HG02870 (cell line): ENCODE measurements around the gene ARIH1.

Experiments used
- ATAC-seq: cut with Tn5 transposase; IDR thresholded peaks from one replicate; pipeline ENCODE4 v1.9.1; 2021; ENCODE audit warnings: mild to moderate bottlenecking, moderate library complexity; ENCODE audit not compliant: unreplicated experiment

ARIH1 gene

DNA sequence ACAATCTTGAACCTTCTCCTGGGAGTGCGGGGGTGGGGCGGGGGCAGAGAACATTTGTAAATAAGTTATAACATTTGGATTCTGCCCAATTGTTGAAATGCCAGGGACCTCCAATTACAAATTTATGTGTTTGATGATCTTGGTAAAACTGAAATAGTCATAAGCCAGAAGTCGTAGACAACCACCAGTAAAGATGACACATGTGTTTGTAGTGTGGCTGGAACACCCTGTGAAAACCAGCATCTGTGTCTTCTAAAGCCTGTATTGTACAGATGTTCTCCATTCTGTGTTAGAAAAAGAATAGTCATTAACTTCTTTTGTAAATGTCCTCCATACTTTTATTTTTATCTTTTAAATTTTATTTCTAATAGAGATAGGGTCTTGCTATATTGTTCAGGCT is 61.8 kb downstream of the ARIH1 start:
- ATAC-seq = no peak

GRCh38 chr15:72536506-72536905 is 62.4 kb downstream of the ARIH1 start:
- no peak for ATAC-seq

- ATAC-seq = no peak
Observed at GRCh38 chr15:72538931-72539330, 64.8 kb downstream of the ARIH1 start.

GRCh38 chr15:72540606-72541237 is 66.6 kb downstream of the ARIH1 start:
- no peak for ATAC-seq

GRCh38 chr15:72541674-72542073 is 67.5 kb downstream of the ARIH1 start:
- ATAC-seq = no peak

DNA sequence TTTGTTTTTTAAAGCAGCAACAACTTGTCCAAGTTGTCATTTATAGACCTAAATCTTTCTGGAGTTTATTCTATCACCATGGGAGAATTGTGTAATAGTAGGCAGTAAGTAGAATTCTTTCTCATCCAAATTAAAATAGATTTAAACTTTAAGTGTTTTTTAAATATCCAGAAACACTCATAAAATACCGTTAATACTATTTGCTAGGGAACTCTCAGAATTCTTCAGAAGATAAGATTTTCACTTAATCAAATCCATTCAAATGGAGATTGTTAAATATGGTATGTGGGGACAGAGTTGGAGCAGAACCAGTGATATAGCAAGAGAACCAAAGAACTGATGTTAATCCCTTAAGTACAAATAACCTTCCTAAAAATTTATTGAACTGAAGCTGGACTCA is 71.0 kb downstream of the ARIH1 start:
- no peak for ATAC-seq

GRCh38 chr15:72554471-72555425 is 80.6 kb downstream of the ARIH1 start:
- no peak for ATAC-seq

DNA sequence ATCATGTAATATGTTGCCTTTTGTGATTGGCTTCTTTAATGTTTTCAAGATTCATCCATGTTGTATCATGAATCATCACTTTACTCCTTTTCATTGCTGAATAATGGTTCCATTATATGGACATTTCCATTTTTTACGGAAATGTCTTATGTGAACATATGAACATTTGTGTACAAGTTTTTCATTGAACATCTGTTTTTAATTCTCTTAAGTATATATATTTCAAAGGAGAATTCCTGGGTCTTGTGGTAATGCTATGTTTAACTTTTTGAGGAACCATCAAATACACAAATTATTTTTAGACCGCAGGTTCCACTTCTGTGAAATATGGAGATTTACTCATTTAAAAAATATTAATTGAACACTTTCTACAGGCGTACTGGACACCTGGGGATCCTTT is 85.7 kb downstream of the ARIH1 start:
- no peak for ATAC-seq

DNA sequence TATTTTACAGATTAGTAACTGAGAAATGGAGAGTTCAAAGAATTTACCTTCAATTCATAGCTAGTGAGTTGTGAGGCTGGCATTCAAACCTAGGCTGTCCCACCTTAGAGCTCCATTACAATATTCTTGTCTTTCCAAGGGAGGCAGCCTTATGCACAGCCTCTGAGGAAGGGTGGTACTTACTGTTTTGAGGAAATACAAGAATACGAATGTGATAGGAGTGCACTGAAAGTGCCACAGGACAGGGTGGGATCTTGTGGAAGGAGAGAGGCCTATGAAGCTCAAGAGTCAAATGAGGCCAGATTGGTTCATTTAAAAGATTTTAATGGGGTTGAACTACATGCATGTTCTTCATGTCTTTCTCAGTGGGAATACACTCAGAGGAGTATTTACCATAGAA is 86.3 kb downstream of the ARIH1 start:
- ATAC-seq = no peak

- ATAC-seq = no peak
Observed at GRCh38 chr15:72562386-72562785, 88.3 kb downstream of the ARIH1 start.

DNA sequence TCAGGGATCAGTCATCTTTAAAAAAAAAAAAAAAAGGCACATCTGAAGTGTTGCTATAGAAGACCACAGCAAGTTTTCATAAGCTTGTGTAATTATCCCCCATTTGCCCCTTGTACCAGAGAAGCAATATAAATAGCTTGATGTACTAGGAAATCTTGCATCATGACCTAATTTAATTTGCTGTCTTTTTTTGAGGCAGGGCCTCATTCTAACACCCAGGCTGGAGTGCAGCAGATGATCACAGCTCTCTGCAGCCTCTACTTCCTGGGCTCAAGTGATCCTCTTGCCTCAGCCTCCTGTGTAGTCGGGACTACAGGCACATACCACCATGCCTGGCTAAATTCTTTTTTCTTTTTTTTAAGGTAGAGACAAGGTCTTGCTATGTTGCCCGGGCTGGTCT is 88.7 kb downstream of the ARIH1 start:
- no peak for ATAC-seq

DNA sequence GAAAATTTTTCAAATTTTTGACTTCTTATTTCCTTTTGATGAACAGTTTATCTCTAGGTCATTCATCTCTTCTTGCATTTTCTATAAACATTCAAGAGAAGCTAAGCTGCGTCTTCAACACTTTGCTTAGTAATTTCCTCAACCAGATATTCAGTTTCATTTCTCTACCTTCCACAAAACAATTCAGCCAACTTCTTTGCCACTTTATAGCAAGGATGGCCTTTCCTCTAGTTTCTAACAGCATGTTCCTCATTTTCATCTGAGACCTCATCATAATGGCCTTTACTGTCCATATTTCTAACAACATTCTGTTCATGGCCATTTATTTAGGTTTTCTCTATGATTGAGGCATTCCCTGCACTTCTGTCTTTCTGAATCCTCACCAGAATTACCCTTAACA is 90.0 kb downstream of the ARIH1 start:
- no peak for ATAC-seq

DNA sequence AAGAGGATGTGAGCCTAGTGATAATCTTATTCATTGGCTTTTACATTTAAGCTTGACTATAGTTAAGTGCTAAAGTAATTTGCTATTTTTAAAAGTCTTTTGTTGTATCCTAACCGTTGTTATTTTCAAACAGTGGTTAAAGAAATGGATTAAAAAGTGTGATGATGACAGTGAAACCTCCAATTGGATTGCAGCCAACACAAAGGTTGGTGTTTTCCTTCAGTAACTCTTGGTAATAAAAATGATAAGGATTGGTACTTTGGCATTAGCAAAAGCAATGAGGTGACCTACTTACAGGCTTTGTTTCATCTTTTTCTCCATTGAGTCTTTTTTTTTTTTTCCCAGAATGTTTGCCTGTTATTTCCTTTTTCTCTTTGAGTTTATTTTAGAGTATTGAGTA is 92.8 kb downstream of the ARIH1 start:
- no peak for ATAC-seq

GRCh38 chr15:72570059-72570458 is 95.9 kb downstream of the ARIH1 start:
- no peak for ATAC-seq

GRCh38 chr15:72579814-72580213 is 105.7 kb downstream of the ARIH1 start:
- ATAC-seq = no peak

GRCh38 chr15:72584006-72584405 is 109.9 kb downstream of the ARIH1 start:
- no peak for ATAC-seq

DNA sequence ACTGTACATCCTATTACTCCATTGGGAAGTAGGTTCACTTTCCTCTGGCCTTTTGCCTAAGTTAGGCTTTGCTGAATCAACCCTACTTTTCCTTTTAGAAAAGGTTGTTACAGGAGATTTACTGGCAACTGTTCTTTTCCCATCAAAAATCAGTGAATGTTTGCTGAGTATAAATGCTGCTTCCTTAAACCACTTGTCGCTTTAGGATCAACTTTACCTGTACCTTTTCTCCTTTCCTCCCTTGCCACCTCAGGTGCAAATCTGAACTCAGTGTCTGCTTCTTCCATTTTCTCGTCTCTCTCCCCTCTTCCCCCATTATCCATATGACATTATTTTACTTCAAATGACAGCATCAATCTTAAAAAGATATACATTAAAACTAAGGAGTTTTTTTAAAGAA is 110.9 kb downstream of the ARIH1 start:
- ATAC-seq = no peak

GRCh38 chr15:72585476-72586058 is 111.4 kb downstream of the ARIH1 start:
- ATAC-seq = no peak

GRCh38 chr15:72588096-72588495 is 114.0 kb downstream of the ARIH1 start:
- ATAC-seq = no peak

GRCh38 chr15:72590427-72590826 is 116.3 kb downstream of the ARIH1 start:
- no peak for ATAC-seq

DNA sequence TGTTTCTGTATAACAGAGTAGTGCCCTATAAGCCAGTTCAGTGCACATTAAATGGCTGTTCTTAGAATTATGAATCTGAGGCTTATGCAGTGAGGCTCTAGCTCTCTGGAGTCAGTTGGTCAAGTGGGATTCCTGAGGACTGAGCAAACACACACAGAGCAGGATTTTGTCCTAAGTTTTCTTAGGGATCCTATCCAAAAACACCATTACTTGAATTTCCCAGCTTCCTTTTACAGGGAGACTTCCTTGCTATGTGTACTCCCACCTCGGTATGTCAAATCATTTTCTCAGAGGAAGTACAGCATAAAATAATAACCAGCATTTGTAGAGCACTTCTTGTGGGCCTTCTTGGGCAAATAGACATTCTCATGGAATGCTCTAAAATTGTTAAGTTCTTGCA is 117.2 kb downstream of the ARIH1 start:
- ATAC-seq = no peak

GRCh38 chr15:72592097-72592496 is 118.0 kb downstream of the ARIH1 start:
- no peak for ATAC-seq
